CD4-positive, alpha-beta T cell (primary cell): ENCODE results near the gene RAPGEF2. TPM values are rescaled to one million over a fixed set of nuclear protein-coding genes. Genes with fewer than 3 reads are reported as not detected.
"Not testable (repeated sequence)": the region's sequence is repeated elsewhere in the genome, so short reads cannot be mapped to it uniquely, and the experiment has no call there.

ENCODE experiments used
- ATAC-seq: fragments of 200-7000 bp; cut with Tn5 transposase; one replicate; pipeline ENCODE4 v1.10.0; 2022; ENCODE audit warnings: mild to moderate bottlenecking; ENCODE audit not compliant: poor library complexity
- CTCF ChIA-PET: fragments of 350-600 bp; sonication (Branson Sonifier 250); formaldehyde crosslinking; loops from one replicate; lab custom pipeline; 2021; ENCODE audit warnings: antibody characterized with exemption, inconsistent platforms; lab: Charles Lee
- POLR2A ChIA-PET: fragments of 350-600 bp; sonication (Branson Sonifier 250); formaldehyde crosslinking; loops from one replicate; lab custom pipeline; 2021; ENCODE audit warnings: antibody characterized with exemption, inconsistent platforms; lab: Charles Lee
- DNase-seq, 14 experiments: peaks; one replicate each; pipeline ENCODE4 v3.0.0-alpha.2; 2013 to 2020; ENCODE audit warnings: mixed read lengths in 2 of 14
- H3K27ac ChIP-seq, 2 donors: one replicate each; pipeline versions ENCODE4 v1.5.1 to v1.7.0; 2013; ENCODE audit warnings: low read length in 2 of 2, low read depth in 1 of 2, mild to moderate bottlenecking in 1 of 2
- H3K27me3 ChIP-seq, 2 experiments: 1 replicate in 1 of 2; 2 replicates in 1 of 2; pipeline versions ENCODE4 v1.6.1 to v1.7.0; 2013; ENCODE audit warnings: low read length in 2 of 2, control low read depth in 1 of 2, mild to moderate bottlenecking in 1 of 2, moderate library complexity in 1 of 2; ENCODE audit not compliant: insufficient read depth in 2 of 2, control insufficient read depth in 1 of 2
- H3K36me3 ChIP-seq: one replicate; pipeline ENCODE4 v1.6.1; 2013; ENCODE audit warnings: low read length, control low read depth; ENCODE audit not compliant: insufficient read depth
- H3K4me1 ChIP-seq: one replicate; pipeline ENCODE4 v1.6.1; 2013; ENCODE audit warnings: low read length, control low read depth; ENCODE audit not compliant: insufficient read depth
- H3K4me3 ChIP-seq: one replicate; pipeline ENCODE4 v1.5.1; 2013; ENCODE audit warnings: mild to moderate bottlenecking, low read length, moderate library complexity
- H3K9me3 ChIP-seq, 2 experiments: 1 replicate in 1 of 2; 2 replicates in 1 of 2; pipeline versions ENCODE4 v1.6.1 to v1.7.0; 2013; ENCODE audit warnings: low read length in 2 of 2, mild to moderate bottlenecking in 2 of 2, control low read depth in 1 of 2, moderate library complexity in 1 of 2; ENCODE audit not compliant: control insufficient read depth in 1 of 2, insufficient read depth in 1 of 2
- H3K27ac Mint-ChIP-seq: one replicate; pipeline ENCODE4 v1.8.0; 2020; ENCODE audit warnings: mixed read lengths
- H3K27me3 Mint-ChIP-seq: one replicate; pipeline ENCODE4 v1.8.0; 2021; ENCODE audit warnings: mixed read lengths
- H3K36me3 Mint-ChIP-seq: one replicate; pipeline ENCODE4 v1.8.0; 2021; ENCODE audit warnings: low read depth, mixed read lengths
- H3K4me1 Mint-ChIP-seq: one replicate; pipeline ENCODE4 v1.8.0; 2021; ENCODE audit warnings: low read depth, mixed read lengths
- H3K4me3 Mint-ChIP-seq: one replicate; pipeline ENCODE4 v1.8.0; 2020; ENCODE audit warnings: mild to moderate bottlenecking, mixed read lengths
- H3K9me3 Mint-ChIP-seq: one replicate; pipeline ENCODE4 v1.8.0; 2020; ENCODE audit warnings: mixed read lengths
- intact Hi-C, 2 experiments: fragments of 100-400 bp; cut with DNase I in 1 of 2; cut with micrococcal nuclease in 1 of 2; formaldehyde crosslinking; loops; one replicate each; pipeline versions ENCODE4 v1.15.1 to v1.9.0; 2023 to 2025; cut with DNase I, micrococcal nuclease
- total RNA-seq, 174 experiments: library from RNA in 2 of 174; stranded (reverse) in 2 of 174; gene quantifications; one replicate each; pipeline ENCODE4 v1.2.3 and lab custom pipeline; 2021 to 2026
- TF ChIP-seq, protein P1 (sequence below): fragments of 200-600 bp; IDR thresholded peaks from one replicate; pipeline ENCODE4 v1.8.0; 2022; ENCODE audit warnings: antibody characterized with exemption, mild to moderate bottlenecking

The RAPGEF2 gene
- total RNA-seq, 2 experiments from 2014 or later: 25.6 to 26.4 TPM

GRCh38 chr4:159116693-159117092 lies 13.8 kb downstream of the RAPGEF2 start:
- intact Hi-C loops, H3K27me3 Mint-ChIP-seq, H3K27me3 ChIP-seq, H3K9me3 Mint-ChIP-seq, H3K4me3 Mint-ChIP-seq, H3K36me3 ChIP-seq, H3K4me3 ChIP-seq, CTCF ChIA-PET, ATAC-seq, H3K4me1 ChIP-seq, H3K9me3 ChIP-seq, H3K36me3 Mint-ChIP-seq, POLR2A ChIA-PET, DNase-seq, H3K27ac ChIP-seq: not testable (repeated sequence)
- Mint-ChIP-seq H3K27ac (peak overlapping the region; percentile 37), H3K4me1 (peaks cover 24% of the 10 kb centered on the region)

GRCh38 chr4:159117564-159117963 lies 14.7 kb downstream of the RAPGEF2 start:
- DNase-seq (no peak), ATAC-seq (no peak)
- H3K4me1 Mint-ChIP-seq: peaks cover 24% of the 10 kb centered on the region
- no peaks in the 10 kb centered on the region for H3K27me3 Mint-ChIP-seq
- no peak overlapping the region for H3K4me3 Mint-ChIP-seq
- H3K27me3 ChIP-seq: no peaks in the 10 kb centered on the region
- no peaks in the 10 kb centered on the region for H3K36me3 Mint-ChIP-seq
- CTCF ChIA-PET: no interaction called here
- no peaks in the 10 kb centered on the region for H3K36me3 ChIP-seq
- H3K27ac Mint-ChIP-seq: peak overlapping the region; percentile 0
- POLR2A ChIA-PET: interaction anchor here (0.6 to 1.2 kb wide), 2 partner anchors 11 to 255 kb away, joined by 3 to 4 read pairs; no protein-coding TSS in a partner anchor
- H3K9me3 ChIP-seq: no peaks in the 10 kb centered on the region
- peaks cover 4% of the 10 kb centered on the region for H3K4me1 ChIP-seq
- H3K27ac ChIP-seq: peak overlapping the region in 1 of 2 donors; percentile 55
- H3K9me3 Mint-ChIP-seq: no peaks in the 10 kb centered on the region
- no peak overlapping the region for H3K4me3 ChIP-seq
- intact Hi-C loops: no loop called here
- TF ChIP-seq, protein P1, sequence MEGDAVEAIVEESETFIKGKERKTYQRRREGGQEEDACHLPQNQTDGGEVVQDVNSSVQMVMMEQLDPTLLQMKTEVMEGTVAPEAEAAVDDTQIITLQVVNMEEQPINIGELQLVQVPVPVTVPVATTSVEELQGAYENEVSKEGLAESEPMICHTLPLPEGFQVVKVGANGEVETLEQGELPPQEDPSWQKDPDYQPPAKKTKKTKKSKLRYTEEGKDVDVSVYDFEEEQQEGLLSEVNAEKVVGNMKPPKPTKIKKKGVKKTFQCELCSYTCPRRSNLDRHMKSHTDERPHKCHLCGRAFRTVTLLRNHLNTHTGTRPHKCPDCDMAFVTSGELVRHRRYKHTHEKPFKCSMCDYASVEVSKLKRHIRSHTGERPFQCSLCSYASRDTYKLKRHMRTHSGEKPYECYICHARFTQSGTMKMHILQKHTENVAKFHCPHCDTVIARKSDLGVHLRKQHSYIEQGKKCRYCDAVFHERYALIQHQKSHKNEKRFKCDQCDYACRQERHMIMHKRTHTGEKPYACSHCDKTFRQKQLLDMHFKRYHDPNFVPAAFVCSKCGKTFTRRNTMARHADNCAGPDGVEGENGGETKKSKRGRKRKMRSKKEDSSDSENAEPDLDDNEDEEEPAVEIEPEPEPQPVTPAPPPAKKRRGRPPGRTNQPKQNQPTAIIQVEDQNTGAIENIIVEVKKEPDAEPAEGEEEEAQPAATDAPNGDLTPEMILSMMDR: no peak

DNA sequence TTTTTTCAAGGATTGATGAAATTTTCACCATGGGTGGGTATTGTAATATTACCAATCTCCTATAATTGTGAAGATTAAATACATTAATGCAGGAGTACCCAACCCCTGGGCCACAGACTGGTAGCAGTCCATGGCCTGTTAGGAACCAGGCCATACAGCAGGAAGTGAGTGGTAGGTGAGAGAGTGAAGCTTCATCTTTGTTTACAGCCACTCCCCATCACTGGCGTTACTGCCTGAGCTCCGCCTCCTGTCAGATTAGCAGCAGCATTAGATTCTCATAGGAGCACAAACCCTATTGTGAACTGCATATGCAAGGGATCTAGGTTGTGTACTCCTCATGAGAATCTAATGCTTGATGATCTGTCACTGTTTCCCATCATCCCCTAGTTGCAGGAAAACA lies 15.1 kb downstream of the RAPGEF2 start:
- H3K4me3 Mint-ChIP-seq: no peak overlapping the region
- Histone ChIP-seq H3K27ac (peak overlapping the region in 1 of 2 donors; percentile 55), H3K36me3 (no peaks in the 10 kb centered on the region), H3K4me3 (no peak overlapping the region), H3K4me1 (peaks cover 4% of the 10 kb centered on the region), H3K9me3 (no peaks in the 10 kb centered on the region), H3K27me3 (no peaks in the 10 kb centered on the region)
- no peaks in the 10 kb centered on the region for H3K36me3 Mint-ChIP-seq
- peaks cover 24% of the 10 kb centered on the region for H3K4me1 Mint-ChIP-seq
- ChIA-PET CTCF (no interaction called here), POLR2A (interaction anchor here (0.6 to 1.2 kb wide), 2 partner anchors 11 to 255 kb away, joined by 3 to 4 read pairs; no protein-coding TSS in a partner anchor)
- TF ChIP-seq, protein P1: no peak
- DNase-seq (peak in 6 of 14 experiments; percentile 7 to 51 (median 25)), ATAC-seq (peak; percentile 86)
- H3K9me3 Mint-ChIP-seq: no peaks in the 10 kb centered on the region
- peak overlapping the region; percentile 0 for H3K27ac Mint-ChIP-seq
- H3K27me3 Mint-ChIP-seq: no peaks in the 10 kb centered on the region
- intact Hi-C loops: no loop called here

DNA sequence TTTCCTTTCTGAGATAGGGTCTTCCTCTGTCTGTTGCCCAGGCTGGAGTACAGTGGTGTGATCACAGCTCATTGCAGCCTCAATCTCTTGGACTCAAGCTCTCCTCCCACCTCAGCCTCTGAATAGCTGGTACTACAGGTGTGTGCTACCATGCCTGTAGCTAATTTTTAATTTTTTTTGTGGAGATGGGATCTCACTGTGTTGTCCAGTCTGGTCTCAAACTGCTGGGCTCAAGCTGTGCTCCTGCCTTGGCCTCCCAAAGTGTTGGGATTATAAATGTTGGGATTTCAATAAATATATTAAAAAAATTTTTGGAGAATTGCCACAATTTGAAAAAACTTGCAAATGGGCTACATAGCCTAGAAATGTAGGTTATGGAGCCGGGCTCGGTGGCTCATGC lies 18.5 kb downstream of the RAPGEF2 start:
- TF ChIP-seq, protein P1: no peak
- Histone ChIP-seq H3K4me3 (no peak overlapping the region), H3K36me3 (no peaks in the 10 kb centered on the region), H3K9me3 (no peaks in the 10 kb centered on the region), H3K27me3 (no peaks in the 10 kb centered on the region), H3K27ac (no peak overlapping the region), H3K4me1 (peaks cover 4% of the 10 kb centered on the region)
- ChIA-PET POLR2A (interaction anchor here (0.6 kb wide), 1 partner anchor 48 kb away, joined by 3 read pairs; no protein-coding TSS in a partner anchor), CTCF (no interaction called here)
- H3K27me3 Mint-ChIP-seq: no peaks in the 10 kb centered on the region
- H3K27ac Mint-ChIP-seq: no peak overlapping the region
- ATAC-seq: no peak
- H3K36me3 Mint-ChIP-seq: no peaks in the 10 kb centered on the region
- intact Hi-C loops: no loop called here
- H3K4me3 Mint-ChIP-seq: no peak overlapping the region
- H3K9me3 Mint-ChIP-seq: no peaks in the 10 kb centered on the region
- no peak for DNase-seq
- H3K4me1 Mint-ChIP-seq: peaks cover 24% of the 10 kb centered on the region
